Erythroblast (primary cell): ENCODE data around the gene TMEM14A.

Experiments
- GATA1 ChIP-seq: IDR thresholded peaks from 2 replicates; pipeline ENCODE4 v1.6.1; 2011; ENCODE audit warnings: low read depth, mild to moderate bottlenecking, control low read depth, low read length, moderate library complexity
- POLR2A ChIP-seq: IDR thresholded peaks from 2 replicates; pipeline ENCODE4 v1.6.1; 2011; ENCODE audit warnings: mild to moderate bottlenecking, low read length

- TF ChIP-seq POLR2A (no peak), GATA1 (no peak)
Measured at GRCh38 chr6:52622810-52623209, 48.1 kb upstream of the TMEM14A start.
